Inflammatory macrophage treated with lipopolysaccharide for 4 hours (primary cell): ENCODE results near the gene CD8A.
"Not testable (repeated sequence)": the region's sequence is repeated elsewhere in the genome, so short reads cannot be mapped to it uniquely, and the experiment has no call there.

Experiments
- DNase-seq: peaks from one replicate; pipeline ENCODE4 v3.0.0-alpha.2; 2020

Gene CD8A

GRCh38 chr2:86790676-86791572 is at the start of gene CD8A:
Gene CD8A (minus strand): TSS chr2:86790913. CDS start chr2:86790825, 88 bp downstream.
- peak; percentile 34 for DNase-seq

GRCh38 chr2:86839871-86840548 is 49.3 kb upstream of the CD8A start:
- DNase-seq, result not testable (repeated sequence)

GRCh38 chr2:86839455-86839854 is 48.7 kb upstream of the CD8A start:
- DNase-seq, result not testable (repeated sequence)

DNA sequence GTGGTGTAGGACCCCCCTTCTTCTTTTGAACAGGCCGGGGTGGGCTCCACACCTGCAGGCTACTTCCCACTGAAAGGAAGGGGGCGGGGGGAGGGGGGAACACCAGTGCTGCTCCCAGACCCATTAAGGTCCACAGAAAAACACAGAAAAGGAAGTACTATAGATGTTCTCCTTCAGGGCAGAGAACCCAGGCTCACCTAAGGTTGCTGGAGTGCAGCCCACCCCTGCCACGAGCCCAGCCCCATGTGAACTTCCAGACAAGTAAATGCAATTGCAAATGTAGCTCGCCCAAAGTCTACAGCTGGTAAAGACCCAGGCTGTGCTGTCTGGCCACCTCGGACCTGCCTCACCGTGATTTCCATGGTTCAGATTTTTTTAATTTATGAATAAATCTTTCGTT is 47.0 kb upstream of the CD8A start:
- not testable (repeated sequence) for DNase-seq

- peak; percentile 87 for DNase-seq
Observed at GRCh38 chr2:86836915-86837695, 46.4 kb upstream of the CD8A start.

DNA sequence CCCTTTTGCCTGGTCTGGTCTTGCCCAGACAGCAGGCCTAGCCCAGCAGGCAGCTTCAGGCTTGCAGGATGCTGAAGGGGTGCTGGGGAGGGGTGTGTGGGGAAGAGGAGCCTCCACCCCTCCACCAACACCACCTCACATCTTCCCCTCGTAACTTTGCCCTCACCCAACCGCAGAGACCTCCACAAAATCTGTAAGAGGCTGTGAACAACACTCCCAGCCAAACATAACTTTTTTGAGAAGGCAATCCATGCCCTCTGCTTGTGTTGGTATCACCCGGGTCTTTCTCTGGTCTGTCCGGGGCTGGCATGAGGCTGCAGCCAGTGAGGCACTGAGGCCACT is 44.8 kb upstream of the CD8A start:
- DNase-seq, result not testable (repeated sequence)

- no peak for DNase-seq
Observed at GRCh38 chr2:86833315-86833714, 42.6 kb upstream of the CD8A start.

DNA sequence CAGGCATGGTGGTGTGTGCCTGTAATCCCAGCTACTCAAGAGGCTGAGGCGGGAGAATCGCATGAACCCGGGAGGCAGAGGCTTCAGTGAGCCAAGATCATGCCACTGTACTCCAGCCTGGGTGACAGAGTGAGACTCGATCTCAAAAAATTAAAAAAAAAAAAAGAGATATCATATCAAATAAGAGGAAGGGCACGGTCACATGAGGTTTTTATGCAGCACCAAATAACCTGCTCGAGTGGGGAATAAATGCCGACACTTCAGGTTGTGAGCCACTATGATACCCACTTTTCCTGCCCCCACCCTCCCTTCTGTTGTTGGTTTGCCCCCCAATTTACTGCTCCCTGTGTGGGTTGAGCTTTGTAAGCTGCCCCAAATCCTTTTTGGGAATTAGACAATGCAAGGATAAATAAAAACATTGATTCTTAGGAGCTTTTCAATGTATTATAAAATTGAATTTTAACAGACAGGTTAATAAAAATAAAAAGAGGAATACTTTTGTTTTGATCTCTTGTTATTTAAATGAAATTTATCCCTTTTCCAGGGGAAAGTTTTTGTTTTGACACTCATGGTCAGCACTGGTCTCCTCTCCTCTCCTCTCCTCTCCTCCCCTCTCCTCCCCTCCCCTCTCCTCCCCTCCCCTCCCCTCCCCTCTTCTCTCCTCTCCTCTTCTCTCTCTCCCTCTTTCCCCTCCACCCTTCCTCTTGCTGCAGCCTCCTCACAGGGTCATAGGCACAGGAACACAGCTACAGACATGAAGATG is 41.8 kb upstream of the CD8A start:
- no peak for DNase-seq

DNA sequence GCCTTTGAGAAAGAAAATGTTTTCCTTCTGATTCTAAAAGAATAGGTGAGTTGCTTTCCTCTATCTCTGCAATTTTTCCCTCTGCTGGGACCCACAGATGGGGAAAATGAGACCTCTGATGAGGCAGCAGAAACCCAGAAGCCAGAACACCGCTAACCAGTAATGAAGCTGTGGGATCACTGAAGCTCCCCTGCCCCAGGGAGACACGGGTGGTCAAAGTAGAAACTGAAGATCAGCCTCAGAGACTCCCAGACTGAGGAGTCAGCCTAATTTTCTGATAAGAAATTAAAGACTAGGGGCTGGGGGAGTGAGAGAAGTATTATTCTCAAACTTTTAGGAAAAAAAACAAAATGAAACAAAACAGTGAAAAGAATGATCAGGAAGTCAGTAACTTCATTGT is 40.8 kb upstream of the CD8A start:
- no peak for DNase-seq

DNA sequence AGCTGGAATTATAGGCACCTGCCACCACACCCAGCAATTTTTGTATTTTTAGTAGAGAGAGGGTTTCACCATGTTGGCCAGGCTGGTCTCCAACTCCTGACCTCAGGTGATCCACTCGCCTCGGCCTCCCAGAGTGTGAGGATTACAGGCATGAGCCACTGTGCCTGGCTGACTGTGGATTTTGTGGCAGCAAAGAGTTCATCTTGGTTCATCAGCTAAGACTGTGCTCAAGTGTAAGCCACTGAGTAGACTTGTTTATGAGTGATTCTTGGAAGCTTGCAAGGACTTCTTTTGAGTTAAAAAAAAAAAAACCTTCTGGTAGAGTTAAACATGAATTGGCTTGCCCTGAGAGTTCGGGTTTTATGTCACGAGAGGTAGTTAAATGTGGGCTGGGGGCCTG is 36.2 kb upstream of the CD8A start:
- DNase-seq, result no peak

- no peak for DNase-seq
Observed at GRCh38 chr2:86825693-86826381, 35.1 kb upstream of the CD8A start.

- DNase-seq, result no peak
Observed at GRCh38 chr2:86825036-86825692, 34.5 kb upstream of the CD8A start.

- no peak for DNase-seq
Observed at GRCh38 chr2:86822668-86823345, 32.1 kb upstream of the CD8A start.

- no peak for DNase-seq
Observed at GRCh38 chr2:86821842-86822241, 31.1 kb upstream of the CD8A start.

- DNase-seq, result no peak
Observed at GRCh38 chr2:86821306-86821705, 30.6 kb upstream of the CD8A start.

DNA sequence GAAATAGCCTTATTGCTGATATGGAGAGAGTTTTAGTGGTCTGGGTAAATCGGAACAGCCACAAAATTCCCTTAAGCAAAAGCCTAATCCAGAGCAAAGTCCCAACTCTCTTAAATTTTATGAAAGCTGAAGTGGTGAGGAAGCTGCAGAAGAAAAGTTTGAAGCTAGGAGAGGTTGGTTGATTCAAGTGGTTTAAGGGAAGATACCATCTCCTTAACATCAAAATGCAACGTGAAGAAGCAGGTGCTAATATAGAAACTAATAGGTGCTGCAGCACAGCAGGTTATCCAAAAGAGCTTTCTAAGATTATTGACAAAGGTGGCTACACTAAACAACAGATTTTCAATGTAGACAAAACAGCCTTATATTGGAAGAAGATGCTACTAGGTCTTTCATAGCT is 28.2 kb upstream of the CD8A start:
- no peak for DNase-seq

- DNase-seq, result no peak
Observed at GRCh38 chr2:86818114-86818801, 27.5 kb upstream of the CD8A start.

GRCh38 chr2:86815611-86816010 is 24.9 kb upstream of the CD8A start:
- no peak for DNase-seq

DNA sequence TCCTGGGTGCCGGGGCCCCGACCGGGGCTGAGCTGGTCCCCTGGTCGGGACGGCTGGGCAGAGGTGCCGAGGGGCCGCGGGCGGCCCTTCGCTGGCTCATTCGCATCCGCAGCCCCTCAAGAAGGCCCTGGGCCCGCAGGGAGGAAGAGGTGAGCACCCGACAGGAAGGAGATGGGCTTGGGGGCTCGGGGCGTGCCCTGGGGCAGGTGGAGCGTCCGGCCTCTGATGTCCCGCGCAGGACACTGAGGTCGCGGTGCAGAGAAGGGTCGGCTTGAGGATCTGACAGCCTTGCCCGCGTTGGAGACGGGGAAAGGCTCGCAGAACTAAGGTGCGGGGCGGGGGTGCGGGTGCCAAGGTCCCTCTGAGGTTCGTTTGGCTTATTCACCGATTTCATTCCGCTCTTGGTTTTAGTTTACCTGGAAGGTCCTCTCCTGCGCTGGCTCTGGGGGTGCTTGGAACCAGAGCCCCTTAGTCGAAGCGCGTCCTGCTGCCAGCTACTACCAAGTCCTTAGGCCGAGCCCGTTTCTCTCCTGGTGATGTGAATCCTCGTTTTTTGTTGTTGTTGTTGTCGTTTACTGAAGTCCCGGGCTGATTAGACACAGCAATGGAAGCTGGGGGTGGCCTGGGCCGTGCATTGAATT is 18.9 kb upstream of the CD8A start:
- DNase-seq, result no peak
